WTC11 (cell line): ENCODE measurements around the gene CRIP2. TPM values are rescaled to one million over a fixed set of nuclear protein-coding genes. Genes with fewer than 3 reads are reported as not detected.

Experiments
- ATAC-seq: fragments of 200-7000 bp; cut with Tn5 transposase; 2 replicates; pipeline ENCODE4 v1.10.0; 2021; ENCODE audit warnings: mild to moderate bottlenecking, moderate library complexity
- CTCF ChIA-PET: fragments of 300-600 bp; sonication (Branson Sonifier 250); formaldehyde crosslinking; loops from one replicate; lab custom pipeline; 2021; ENCODE audit warnings: antibody characterized with exemption; lab: Charles Lee
- POLR2A ChIA-PET: fragments of 350-600 bp; sonication (Branson Sonifier 250); formaldehyde crosslinking; loops from one replicate; lab custom pipeline; 2021; ENCODE audit warnings: antibody characterized with exemption; lab: Charles Lee
- DNase-seq: peaks from one replicate; pipeline ENCODE4 v3.0.0; 2021; ENCODE audit warnings: low spot score
- H3K27ac Mint-ChIP-seq: 2 replicates; pipeline ENCODE4 v1.8.0; 2021; ENCODE audit warnings: mixed read lengths
- H3K27me3 Mint-ChIP-seq: 2 replicates; pipeline ENCODE4 v1.8.0; 2021; ENCODE audit warnings: low read depth, mild to moderate bottlenecking, moderate library complexity, mixed read lengths
- H3K36me3 Mint-ChIP-seq: 2 replicates; pipeline ENCODE4 v1.8.0; 2021; ENCODE audit warnings: mixed read lengths
- H3K4me1 Mint-ChIP-seq: 2 replicates; pipeline ENCODE4 v1.8.0; 2022; ENCODE audit warnings: mixed read lengths
- H3K4me3 Mint-ChIP-seq: 2 replicates; pipeline ENCODE4 v1.8.0; 2021; ENCODE audit warnings: mild to moderate bottlenecking, moderate library complexity, mixed read lengths
- H3K9me3 Mint-ChIP-seq: 2 replicates; pipeline ENCODE4 v1.8.0; 2021; ENCODE audit warnings: mixed read lengths
- ATF1 ChIP-seq: sonication (generic); formaldehyde crosslinking; IDR thresholded peaks from 2 replicates; pipeline ENCODE4 v1.8.1; 2023; ENCODE audit warnings: mild to moderate bottlenecking, moderate library complexity, missing genetic modification reagents
- CBFB ChIP-seq: sonication (generic); formaldehyde crosslinking; IDR thresholded peaks from 2 replicates; pipeline ENCODE4 v1.8.1; 2022; ENCODE audit warnings: mild to moderate bottlenecking, low read depth, missing genetic modification reagents
- CREM ChIP-seq: sonication (generic); formaldehyde crosslinking; IDR thresholded peaks from 2 replicates; pipeline ENCODE4 v1.8.1; 2022; ENCODE audit warnings: mild to moderate bottlenecking, missing genetic modification reagents, moderate library complexity
- EMX1 ChIP-seq: fragments of 250-450 bp; sonication (Bioruptor Pico); IDR thresholded peaks from 2 replicates; pipeline ENCODE4 v1.8.0; 2021; ENCODE audit warnings: mild to moderate bottlenecking
- ETV6 ChIP-seq: sonication (generic); formaldehyde crosslinking; IDR thresholded peaks from 2 replicates; pipeline ENCODE4 v1.8.1; 2022; ENCODE audit warnings: mild to moderate bottlenecking, missing genetic modification reagents
- GABPB1 ChIP-seq: sonication (generic); formaldehyde crosslinking; IDR thresholded peaks from 2 replicates; pipeline ENCODE4 v1.8.1; 2023; ENCODE audit warnings: mild to moderate bottlenecking, missing genetic modification reagents
- GTF2I ChIP-seq: fragments of 250-450 bp; sonication (Bioruptor Pico); conservative IDR thresholded peaks from 2 replicates; pipeline ENCODE4 v1.4.0; 2021; ENCODE audit warnings: mild to moderate bottlenecking
- MXD4 ChIP-seq: fragments of 250-450 bp; sonication (Bioruptor Pico); IDR thresholded peaks from 2 replicates; pipeline ENCODE4 v1.8.0; 2021; ENCODE audit warnings: mild to moderate bottlenecking, moderate library complexity, borderline replicate concordance
- NFE2L1 ChIP-seq: sonication (generic); formaldehyde crosslinking; IDR thresholded peaks from 2 replicates; pipeline ENCODE4 v1.8.1; 2023; ENCODE audit warnings: missing genetic modification reagents
- NFYB ChIP-seq: sonication (generic); formaldehyde crosslinking; conservative IDR thresholded peaks from 2 replicates; pipeline ENCODE4 v1.8.0; 2022; ENCODE audit warnings: low read depth, missing genetic modification reagents
- SOX15 ChIP-seq: fragments of 250-450 bp; sonication (Bioruptor Pico); IDR thresholded peaks from 2 replicates; pipeline ENCODE4 v1.9.0; 2021; ENCODE audit warnings: mild to moderate bottlenecking
- ZNF671 ChIP-seq: fragments of 250-450 bp; sonication (Bioruptor Pico); IDR thresholded peaks from 2 replicates; pipeline ENCODE4 v1.8.0; 2021; ENCODE audit warnings: mild to moderate bottlenecking
- total RNA-seq: library from RNA; stranded (reverse); gene quantifications from 3 replicates; pipeline ENCODE4 v1.2.3, GENCODE V29; 2021
- TF ChIP-seq, protein P1 (sequence below): fragments of 250-450 bp; sonication (Bioruptor Pico); IDR thresholded peaks from 2 replicates; pipeline ENCODE4 v1.9.0; 2021; ENCODE audit warnings: mild to moderate bottlenecking, borderline replicate concordance
- TF ChIP-seq, protein P2 (sequence below): sonication (generic); formaldehyde crosslinking; IDR thresholded peaks from 2 replicates; pipeline ENCODE4 v1.8.0; 2022; ENCODE audit warnings: missing genetic modification reagents
- TF ChIP-seq, protein P3 (sequence below): sonication (generic); formaldehyde crosslinking; IDR thresholded peaks from 2 replicates; pipeline ENCODE4 v1.8.0; 2022; ENCODE audit warnings: mild to moderate bottlenecking, missing genetic modification reagents
- TF ChIP-seq, protein P4 (sequence below): sonication (generic); formaldehyde crosslinking; IDR thresholded peaks from 2 replicates; pipeline ENCODE4 v1.8.1; 2023; ENCODE audit warnings: mild to moderate bottlenecking, missing genetic modification reagents
- TF ChIP-seq, protein P5 (sequence below): sonication (generic); formaldehyde crosslinking; conservative IDR thresholded peaks from 2 replicates; pipeline ENCODE4 v1.8.1; 2022; ENCODE audit warnings: mild to moderate bottlenecking, missing genetic modification reagents
- TF ChIP-seq, protein P6 (sequence below): sonication (generic); formaldehyde crosslinking; IDR thresholded peaks from 2 replicates; pipeline ENCODE4 v1.8.1; 2023; ENCODE audit warnings: mild to moderate bottlenecking, missing genetic modification reagents
- TF ChIP-seq, protein P7 (sequence below): sonication (generic); formaldehyde crosslinking; IDR thresholded peaks from 2 replicates; pipeline ENCODE4 v1.8.1; 2022; ENCODE audit warnings: low read depth, missing genetic modification reagents, borderline replicate concordance

The CRIP2 gene
- total RNA-seq, 1 experiment from 2014 or later: 5.4 TPM

DNA sequence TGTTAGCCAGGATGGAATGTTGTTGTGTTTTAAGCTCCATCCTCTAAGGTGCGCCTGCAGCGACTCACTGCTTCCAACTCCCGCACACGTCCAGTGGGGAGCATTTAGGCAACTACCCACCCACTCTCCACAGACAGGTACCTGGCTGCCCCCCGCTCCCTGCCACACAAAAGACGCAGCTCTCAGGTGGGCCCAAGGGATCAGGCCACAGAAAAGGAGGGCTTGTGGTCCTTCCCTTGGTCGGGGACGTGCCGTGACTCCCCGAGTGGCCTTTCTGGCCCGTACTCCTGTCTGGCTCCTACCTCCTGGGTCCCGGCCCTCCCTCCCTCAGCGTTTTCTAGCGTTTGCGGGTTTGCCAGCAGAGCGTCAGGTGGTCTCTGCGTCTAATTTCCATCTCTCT lies 32.6 kb downstream of the CRIP2 start (continued):
- TF ChIP-seq, protein P1, sequence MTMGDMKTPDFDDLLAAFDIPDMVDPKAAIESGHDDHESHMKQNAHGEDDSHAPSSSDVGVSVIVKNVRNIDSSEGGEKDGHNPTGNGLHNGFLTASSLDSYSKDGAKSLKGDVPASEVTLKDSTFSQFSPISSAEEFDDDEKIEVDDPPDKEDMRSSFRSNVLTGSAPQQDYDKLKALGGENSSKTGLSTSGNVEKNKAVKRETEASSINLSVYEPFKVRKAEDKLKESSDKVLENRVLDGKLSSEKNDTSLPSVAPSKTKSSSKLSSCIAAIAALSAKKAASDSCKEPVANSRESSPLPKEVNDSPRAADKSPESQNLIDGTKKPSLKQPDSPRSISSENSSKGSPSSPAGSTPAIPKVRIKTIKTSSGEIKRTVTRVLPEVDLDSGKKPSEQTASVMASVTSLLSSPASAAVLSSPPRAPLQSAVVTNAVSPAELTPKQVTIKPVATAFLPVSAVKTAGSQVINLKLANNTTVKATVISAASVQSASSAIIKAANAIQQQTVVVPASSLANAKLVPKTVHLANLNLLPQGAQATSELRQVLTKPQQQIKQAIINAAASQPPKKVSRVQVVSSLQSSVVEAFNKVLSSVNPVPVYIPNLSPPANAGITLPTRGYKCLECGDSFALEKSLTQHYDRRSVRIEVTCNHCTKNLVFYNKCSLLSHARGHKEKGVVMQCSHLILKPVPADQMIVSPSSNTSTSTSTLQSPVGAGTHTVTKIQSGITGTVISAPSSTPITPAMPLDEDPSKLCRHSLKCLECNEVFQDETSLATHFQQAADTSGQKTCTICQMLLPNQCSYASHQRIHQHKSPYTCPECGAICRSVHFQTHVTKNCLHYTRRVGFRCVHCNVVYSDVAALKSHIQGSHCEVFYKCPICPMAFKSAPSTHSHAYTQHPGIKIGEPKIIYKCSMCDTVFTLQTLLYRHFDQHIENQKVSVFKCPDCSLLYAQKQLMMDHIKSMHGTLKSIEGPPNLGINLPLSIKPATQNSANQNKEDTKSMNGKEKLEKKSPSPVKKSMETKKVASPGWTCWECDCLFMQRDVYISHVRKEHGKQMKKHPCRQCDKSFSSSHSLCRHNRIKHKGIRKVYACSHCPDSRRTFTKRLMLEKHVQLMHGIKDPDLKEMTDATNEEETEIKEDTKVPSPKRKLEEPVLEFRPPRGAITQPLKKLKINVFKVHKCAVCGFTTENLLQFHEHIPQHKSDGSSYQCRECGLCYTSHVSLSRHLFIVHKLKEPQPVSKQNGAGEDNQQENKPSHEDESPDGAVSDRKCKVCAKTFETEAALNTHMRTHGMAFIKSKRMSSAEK: no peak
- TF ChIP-seq, all 79 proteins: peak for 0

DNA sequence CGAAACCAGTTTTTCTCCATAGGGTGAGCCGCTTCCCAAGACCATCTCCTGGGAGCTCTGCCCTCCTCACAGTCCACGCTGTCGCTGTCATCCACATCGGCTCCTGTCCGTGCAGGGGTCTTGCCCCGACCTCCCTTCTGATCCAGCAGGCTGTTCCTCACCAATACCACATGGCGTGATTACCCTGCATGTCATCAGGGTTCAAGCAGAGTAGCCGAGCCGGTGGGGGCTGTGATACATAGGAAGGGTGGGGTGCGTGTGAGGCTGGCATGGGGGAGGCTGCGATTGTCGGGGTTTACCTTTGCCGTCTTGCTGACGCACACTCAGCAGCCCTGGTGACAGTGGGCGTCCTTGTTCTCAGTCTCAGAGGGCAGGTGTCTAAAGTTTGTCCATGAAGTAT lies 33.4 kb downstream of the CRIP2 start:
- Mint-ChIP-seq H3K27ac (no peak overlapping the region), H3K4me1 (no peaks in the 10 kb centered on the region), H3K4me3 (no peak overlapping the region), H3K36me3 (peaks cover 2% of the 10 kb centered on the region; the same call in 1 of the 2 replicates), H3K27me3 (peaks cover 8% of the 10 kb centered on the region)
- ATAC-seq (no peak), DNase-seq (no peak)
- CTCF ChIA-PET: interaction anchor here (1.6 kb wide), 2 partner anchors 20 to 27 kb away, joined by 3 to 4 read pairs; no protein-coding TSS in a partner anchor
- POLR2A ChIA-PET: no interaction called here
- TF ChIP-seq, protein P2, sequence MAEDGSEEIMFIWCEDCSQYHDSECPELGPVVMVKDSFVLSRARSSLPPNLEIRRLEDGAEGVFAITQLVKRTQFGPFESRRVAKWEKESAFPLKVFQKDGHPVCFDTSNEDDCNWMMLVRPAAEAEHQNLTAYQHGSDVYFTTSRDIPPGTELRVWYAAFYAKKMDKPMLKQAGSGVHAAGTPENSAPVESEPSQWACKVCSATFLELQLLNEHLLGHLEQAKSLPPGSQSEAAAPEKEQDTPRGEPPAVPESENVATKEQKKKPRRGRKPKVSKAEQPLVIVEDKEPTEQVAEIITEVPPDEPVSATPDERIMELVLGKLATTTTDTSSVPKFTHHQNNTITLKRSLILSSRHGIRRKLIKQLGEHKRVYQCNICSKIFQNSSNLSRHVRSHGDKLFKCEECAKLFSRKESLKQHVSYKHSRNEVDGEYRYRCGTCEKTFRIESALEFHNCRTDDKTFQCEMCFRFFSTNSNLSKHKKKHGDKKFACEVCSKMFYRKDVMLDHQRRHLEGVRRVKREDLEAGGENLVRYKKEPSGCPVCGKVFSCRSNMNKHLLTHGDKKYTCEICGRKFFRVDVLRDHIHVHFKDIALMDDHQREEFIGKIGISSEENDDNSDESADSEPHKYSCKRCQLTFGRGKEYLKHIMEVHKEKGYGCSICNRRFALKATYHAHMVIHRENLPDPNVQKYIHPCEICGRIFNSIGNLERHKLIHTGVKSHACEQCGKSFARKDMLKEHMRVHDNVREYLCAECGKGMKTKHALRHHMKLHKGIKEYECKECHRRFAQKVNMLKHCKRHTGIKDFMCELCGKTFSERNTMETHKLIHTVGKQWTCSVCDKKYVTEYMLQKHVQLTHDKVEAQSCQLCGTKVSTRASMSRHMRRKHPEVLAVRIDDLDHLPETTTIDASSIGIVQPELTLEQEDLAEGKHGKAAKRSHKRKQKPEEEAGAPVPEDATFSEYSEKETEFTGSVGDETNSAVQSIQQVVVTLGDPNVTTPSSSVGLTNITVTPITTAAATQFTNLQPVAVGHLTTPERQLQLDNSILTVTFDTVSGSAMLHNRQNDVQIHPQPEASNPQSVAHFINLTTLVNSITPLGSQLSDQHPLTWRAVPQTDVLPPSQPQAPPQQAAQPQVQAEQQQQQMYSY (CRISPR knock-in tag): no peak
- no peak for TF ChIP-seq ZNF671
- TF ChIP-seq, protein P3, sequence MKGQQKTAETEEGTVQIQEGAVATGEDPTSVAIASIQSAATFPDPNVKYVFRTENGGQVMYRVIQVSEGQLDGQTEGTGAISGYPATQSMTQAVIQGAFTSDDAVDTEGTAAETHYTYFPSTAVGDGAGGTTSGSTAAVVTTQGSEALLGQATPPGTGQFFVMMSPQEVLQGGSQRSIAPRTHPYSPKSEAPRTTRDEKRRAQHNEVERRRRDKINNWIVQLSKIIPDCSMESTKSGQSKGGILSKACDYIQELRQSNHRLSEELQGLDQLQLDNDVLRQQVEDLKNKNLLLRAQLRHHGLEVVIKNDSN (CRISPR knock-in tag): no peak
- no peak for TF ChIP-seq GTF2I
- TF ChIP-seq, protein P4, sequence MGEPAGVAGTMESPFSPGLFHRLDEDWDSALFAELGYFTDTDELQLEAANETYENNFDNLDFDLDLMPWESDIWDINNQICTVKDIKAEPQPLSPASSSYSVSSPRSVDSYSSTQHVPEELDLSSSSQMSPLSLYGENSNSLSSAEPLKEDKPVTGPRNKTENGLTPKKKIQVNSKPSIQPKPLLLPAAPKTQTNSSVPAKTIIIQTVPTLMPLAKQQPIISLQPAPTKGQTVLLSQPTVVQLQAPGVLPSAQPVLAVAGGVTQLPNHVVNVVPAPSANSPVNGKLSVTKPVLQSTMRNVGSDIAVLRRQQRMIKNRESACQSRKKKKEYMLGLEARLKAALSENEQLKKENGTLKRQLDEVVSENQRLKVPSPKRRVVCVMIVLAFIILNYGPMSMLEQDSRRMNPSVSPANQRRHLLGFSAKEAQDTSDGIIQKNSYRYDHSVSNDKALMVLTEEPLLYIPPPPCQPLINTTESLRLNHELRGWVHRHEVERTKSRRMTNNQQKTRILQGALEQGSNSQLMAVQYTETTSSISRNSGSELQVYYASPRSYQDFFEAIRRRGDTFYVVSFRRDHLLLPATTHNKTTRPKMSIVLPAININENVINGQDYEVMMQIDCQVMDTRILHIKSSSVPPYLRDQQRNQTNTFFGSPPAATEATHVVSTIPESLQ (CRISPR knock-in tag): no peak
- no peak for TF ChIP-seq NFYB (CRISPR knock-in tag)
- TF ChIP-seq MXD4 (CRISPR knock-in tag): no peak
- TF ChIP-seq EMX1: no peak
- TF ChIP-seq ATF1 (CRISPR knock-in tag): no peak
- no peak for TF ChIP-seq NFE2L1 (CRISPR knock-in tag)
- TF ChIP-seq, all 79 proteins: peak for 0
- peaks cover 7% of the 10 kb centered on the region for H3K9me3 Mint-ChIP-seq

DNA sequence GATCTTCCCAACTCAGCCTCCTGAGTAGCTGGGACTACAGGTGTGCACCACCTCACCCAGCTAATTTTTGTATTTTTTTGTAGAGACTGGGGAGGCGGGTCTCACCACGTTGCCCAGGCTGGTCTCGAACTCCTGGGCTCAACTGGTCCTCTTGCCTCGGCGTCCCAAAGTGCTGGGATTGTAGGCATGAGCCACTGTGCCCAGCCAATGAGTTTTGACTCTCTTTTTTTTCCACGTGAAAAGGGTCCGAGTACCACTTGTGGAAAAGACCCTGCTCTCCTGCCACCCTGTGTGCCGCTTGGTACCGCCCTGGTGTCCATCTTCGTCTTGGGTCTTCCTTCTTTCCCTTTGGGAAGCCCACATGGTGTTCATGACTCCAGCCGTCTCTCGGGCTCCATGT lies 34.0 kb downstream of the CRIP2 start:
- H3K27me3 Mint-ChIP-seq: peaks cover 8% of the 10 kb centered on the region
- ChIA-PET POLR2A (no interaction called here), CTCF (interaction anchor here (1.6 kb wide), 1 partner anchor 20 kb away, joined by 3 read pairs; no protein-coding TSS in a partner anchor)
- ATAC-seq (no peak), DNase-seq (no peak)
- peaks cover 10% of the 10 kb centered on the region for H3K9me3 Mint-ChIP-seq
- H3K36me3 Mint-ChIP-seq: peaks cover 2% of the 10 kb centered on the region; the same call in 1 of the 2 replicates
- H3K27ac Mint-ChIP-seq: no peak overlapping the region
- no peak overlapping the region for H3K4me3 Mint-ChIP-seq
- no peaks in the 10 kb centered on the region for H3K4me1 Mint-ChIP-seq
- no peak for TF ChIP-seq GABPB1
- TF ChIP-seq CBFB (CRISPR knock-in tag): no peak
- TF ChIP-seq, protein P5, sequence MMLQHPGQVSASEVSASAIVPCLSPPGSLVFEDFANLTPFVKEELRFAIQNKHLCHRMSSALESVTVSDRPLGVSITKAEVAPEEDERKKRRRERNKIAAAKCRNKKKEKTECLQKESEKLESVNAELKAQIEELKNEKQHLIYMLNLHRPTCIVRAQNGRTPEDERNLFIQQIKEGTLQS: no peak
- TF ChIP-seq CREM: no peak
- no peak for TF ChIP-seq ETV6
- TF ChIP-seq, protein P6, sequence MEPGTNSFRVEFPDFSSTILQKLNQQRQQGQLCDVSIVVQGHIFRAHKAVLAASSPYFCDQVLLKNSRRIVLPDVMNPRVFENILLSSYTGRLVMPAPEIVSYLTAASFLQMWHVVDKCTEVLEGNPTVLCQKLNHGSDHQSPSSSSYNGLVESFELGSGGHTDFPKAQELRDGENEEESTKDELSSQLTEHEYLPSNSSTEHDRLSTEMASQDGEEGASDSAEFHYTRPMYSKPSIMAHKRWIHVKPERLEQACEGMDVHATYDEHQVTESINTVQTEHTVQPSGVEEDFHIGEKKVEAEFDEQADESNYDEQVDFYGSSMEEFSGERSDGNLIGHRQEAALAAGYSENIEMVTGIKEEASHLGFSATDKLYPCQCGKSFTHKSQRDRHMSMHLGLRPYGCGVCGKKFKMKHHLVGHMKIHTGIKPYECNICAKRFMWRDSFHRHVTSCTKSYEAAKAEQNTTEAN (CRISPR knock-in tag): no peak
- no peak for TF ChIP-seq SOX15 (CRISPR knock-in tag)
- TF ChIP-seq, protein P7, sequence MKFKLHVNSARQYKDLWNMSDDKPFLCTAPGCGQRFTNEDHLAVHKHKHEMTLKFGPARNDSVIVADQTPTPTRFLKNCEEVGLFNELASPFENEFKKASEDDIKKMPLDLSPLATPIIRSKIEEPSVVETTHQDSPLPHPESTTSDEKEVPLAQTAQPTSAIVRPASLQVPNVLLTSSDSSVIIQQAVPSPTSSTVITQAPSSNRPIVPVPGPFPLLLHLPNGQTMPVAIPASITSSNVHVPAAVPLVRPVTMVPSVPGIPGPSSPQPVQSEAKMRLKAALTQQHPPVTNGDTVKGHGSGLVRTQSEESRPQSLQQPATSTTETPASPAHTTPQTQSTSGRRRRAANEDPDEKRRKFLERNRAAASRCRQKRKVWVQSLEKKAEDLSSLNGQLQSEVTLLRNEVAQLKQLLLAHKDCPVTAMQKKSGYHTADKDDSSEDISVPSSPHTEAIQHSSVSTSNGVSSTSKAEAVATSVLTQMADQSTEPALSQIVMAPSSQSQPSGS (CRISPR knock-in tag): no peak
- TF ChIP-seq EMX1: no peak
